IMR-90 (cell line): ENCODE measurements around the gene RAB11B. TPM values are rescaled to one million over a fixed set of nuclear protein-coding genes. Genes with fewer than 3 reads are reported as not detected.

ENCODE experiments used
- ATAC-seq: fragments of 200-7000 bp; cut with Tn5 transposase; 2 replicates; pipeline ENCODE4 v1.9.1; 2020; ENCODE audit warnings: low read depth, mild to moderate bottlenecking, moderate library complexity
- BruUV-seq: library from RNA; stranded (reverse); fragments of 400-500 nt; replicated peaks from 2 replicates; lab custom pipeline; 2021; lab: Mats Ljungman, UMichigan
- CTCF ChIA-PET: fragments of 300-600 bp; formaldehyde crosslinking; extraction: SDS; loops from one replicate; lab custom pipeline; 2021; ENCODE audit warnings: antibody characterized with exemption; lab: Yijun Ruan, JAX
- POLR2A ChIA-PET: fragments of 300-600 bp; sonication (Branson Sonifier 250); formaldehyde crosslinking; loops from one replicate; lab custom pipeline; 2022; ENCODE audit warnings: antibody characterized with exemption; ENCODE audit not compliant: unreplicated experiment; lab: Charles Lee
- DNase-seq: peaks from one replicate; pipeline ENCODE4 v3.0.0; 2013
- H2AFZ ChIP-seq: replicated peaks from 2 replicates; pipeline ENCODE3; 2013; ENCODE audit warnings: low read length, mild to moderate bottlenecking; ENCODE audit not compliant: poor library complexity
- H2AK5ac ChIP-seq: 2 replicates; pipeline ENCODE4 v1.6.1; 2013; ENCODE audit warnings: low read depth, low read length, inconsistent platforms
- H2AK9ac ChIP-seq: replicated peaks from 2 replicates; pipeline ENCODE3; 2013; ENCODE audit warnings: mild to moderate bottlenecking, low read depth, low read length, moderate library complexity; ENCODE audit not compliant: poor library complexity
- H2BK120ac ChIP-seq: 2 replicates; pipeline ENCODE4 v1.6.1; 2013; ENCODE audit warnings: low read depth, low read length, inconsistent platforms
- H2BK15ac ChIP-seq: 3 replicates; pipeline ENCODE4 v1.6.1; 2013; ENCODE audit warnings: low read depth, low read length, inconsistent platforms
- H2BK20ac ChIP-seq: 2 replicates; pipeline ENCODE4 v1.6.1; 2013; ENCODE audit warnings: low read depth, mild to moderate bottlenecking, inconsistent platforms, low read length, moderate library complexity
- H2BK5ac ChIP-seq: 2 replicates; pipeline ENCODE4 v1.6.1; 2013; ENCODE audit warnings: mild to moderate bottlenecking, low read depth, low read length, inconsistent platforms; ENCODE audit not compliant: poor library complexity, severe bottlenecking
- H3K14ac ChIP-seq: replicated peaks from 2 replicates; pipeline ENCODE4 v1.6.1; 2013; ENCODE audit warnings: low read depth, low read length, inconsistent platforms
- H3K18ac ChIP-seq: 2 replicates; pipeline ENCODE4 v1.6.1; 2013; ENCODE audit warnings: low read depth, low read length, control low read depth
- H3K23ac ChIP-seq: 2 replicates; pipeline ENCODE4 v1.6.1; 2013; ENCODE audit warnings: low read depth, low read length, inconsistent platforms
- H3K27ac ChIP-seq: 2 replicates; pipeline ENCODE4 v1.5.1; 2013; ENCODE audit warnings: mild to moderate bottlenecking, control low read depth, low read length; ENCODE audit not compliant: insufficient read depth
- H3K27me3 ChIP-seq: 2 replicates; pipeline ENCODE4 v1.6.1; 2013; ENCODE audit warnings: low read length; ENCODE audit not compliant: control insufficient read depth, insufficient read depth
- H3K36me3 ChIP-seq: 2 replicates; pipeline ENCODE4 v1.6.1; 2013; ENCODE audit warnings: low read length, mixed read lengths; ENCODE audit not compliant: control insufficient read depth, insufficient read depth
- H3K4ac ChIP-seq: 2 replicates; pipeline ENCODE4 v1.6.1; 2013; ENCODE audit warnings: low read depth, low read length, inconsistent platforms
- H3K4me1 ChIP-seq: 2 replicates; pipeline ENCODE4 v1.6.1; 2013; ENCODE audit warnings: low read length, mixed read lengths; ENCODE audit not compliant: control insufficient read depth, insufficient read depth
- H3K4me2 ChIP-seq: 2 replicates; pipeline ENCODE4 v1.6.1; 2013; ENCODE audit warnings: low read depth, mild to moderate bottlenecking, control low read depth, low read length, moderate library complexity
- H3K4me3 ChIP-seq: 2 replicates; pipeline ENCODE4 v1.5.1; 2013; ENCODE audit warnings: low read depth, mild to moderate bottlenecking, control low read depth, low read length, moderate library complexity; ENCODE audit not compliant: insufficient read depth
- H3K56ac ChIP-seq: 2 replicates; pipeline ENCODE4 v1.6.1; 2013; ENCODE audit warnings: low read length, inconsistent platforms; ENCODE audit not compliant: insufficient read depth; ENCODE audit errors: extremely low read depth
- H3K79me1 ChIP-seq, 2 experiments: 2 replicates each; pipeline ENCODE4 v1.6.1; 2013; ENCODE audit warnings: low read length in 2 of 2, inconsistent platforms in 1 of 2, low read depth in 1 of 2
- H3K9ac ChIP-seq: 2 replicates; pipeline ENCODE4 v1.6.1; 2013; ENCODE audit warnings: low read depth, low read length, control low read depth
- H3K9me1 ChIP-seq: 2 replicates; pipeline ENCODE4 v1.6.1; 2013; ENCODE audit warnings: low read length, inconsistent platforms; ENCODE audit not compliant: insufficient read depth
- H3K9me3 ChIP-seq: 2 replicates; pipeline ENCODE4 v1.6.1; 2013; ENCODE audit warnings: low read length; ENCODE audit not compliant: control insufficient read depth, insufficient read depth
- H4K20me1 ChIP-seq: 2 replicates; pipeline ENCODE4 v1.6.1; 2013; ENCODE audit warnings: low read length, inconsistent platforms; ENCODE audit not compliant: insufficient read depth
- H4K5ac ChIP-seq: 2 replicates; pipeline ENCODE4 v1.6.1; 2013; ENCODE audit warnings: mild to moderate bottlenecking, low read depth, low read length, control low read depth
- H4K8ac ChIP-seq, 2 experiments: 2 replicates each; pipeline ENCODE4 v1.6.1; 2013; ENCODE audit warnings: low read depth in 2 of 2, low read length in 2 of 2, control low read depth in 1 of 2, inconsistent platforms in 1 of 2
- H4K91ac ChIP-seq: 2 replicates; pipeline ENCODE4 v1.6.1; 2013; ENCODE audit warnings: low read depth, low read length, inconsistent platforms; ENCODE audit not compliant: insufficient read depth
- BHLHE40 ChIP-seq: fragments of 150-350 bp; IDR thresholded peaks from 2 replicates; pipeline ENCODE4 v1.6.1; 2016; ENCODE audit warnings: mild to moderate bottlenecking, low read depth, low read length
- CHD1 ChIP-seq: IDR thresholded peaks from 2 replicates; pipeline ENCODE4 v1.6.1; 2012; ENCODE audit warnings: low read depth, low read length, improper control_type of control experiment
- CTCF ChIP-seq: conservative IDR thresholded peaks from 2 replicates; pipeline ENCODE4 v1.5.1; 2012; ENCODE audit warnings: mild to moderate bottlenecking, low read depth, low read length, improper control_type of control experiment
- ELK1 ChIP-seq: fragments of 150-350 bp; IDR thresholded peaks from 2 replicates; pipeline ENCODE4 v1.6.1; 2016; ENCODE audit warnings: low read depth, mild to moderate bottlenecking, low read length, moderate library complexity, borderline replicate concordance
- FOS ChIP-seq: fragments of 150-350 bp; IDR thresholded peaks from 2 replicates; pipeline ENCODE4 v1.6.1; 2016; ENCODE audit warnings: low read depth, low read length
- MAFK ChIP-seq: IDR thresholded peaks from 2 replicates; pipeline ENCODE4 v1.6.1; 2012; ENCODE audit warnings: low read depth, low read length, improper control_type of control experiment
- MAZ ChIP-seq: IDR thresholded peaks from 2 replicates; pipeline ENCODE4 v1.6.1; 2012; ENCODE audit warnings: low read depth, mild to moderate bottlenecking, low read length, improper control_type of control experiment, moderate library complexity, borderline replicate concordance
- MXI1 ChIP-seq: IDR thresholded peaks from 2 replicates; pipeline ENCODE4 v1.6.1; 2012; ENCODE audit warnings: low read depth, mild to moderate bottlenecking, low read length, moderate library complexity, borderline replicate concordance
- NFE2L2 ChIP-seq: fragments of 150-350 bp; IDR thresholded peaks from 2 replicates; pipeline ENCODE4 v1.6.1; 2016; ENCODE audit warnings: low read depth, mild to moderate bottlenecking, low read length
- POLR2A ChIP-seq: IDR thresholded peaks from 2 replicates; pipeline ENCODE4 v1.6.1; 2012; ENCODE audit warnings: mild to moderate bottlenecking, low read depth, low read length
- RAD21 ChIP-seq: IDR thresholded peaks from 2 replicates; pipeline ENCODE4 v1.6.1; 2012; ENCODE audit warnings: low read length, improper control_type of control experiment
- RCOR1 ChIP-seq: IDR thresholded peaks from 2 replicates; pipeline ENCODE4 v1.6.1; 2012; ENCODE audit warnings: mild to moderate bottlenecking, low read length, improper control_type of control experiment; ENCODE audit not compliant: insufficient replicate concordance
- RFX5 ChIP-seq: IDR thresholded peaks from 2 replicates; pipeline ENCODE4 v1.8.0; 2012; ENCODE audit warnings: low read depth, mild to moderate bottlenecking, low read length, moderate library complexity
- SMC3 ChIP-seq: fragments of 150-350 bp; IDR thresholded peaks from 2 replicates; pipeline ENCODE4 v1.6.1; 2016; ENCODE audit warnings: low read depth, mild to moderate bottlenecking, antibody characterized with exemption, low read length, moderate library complexity
- WGBS, 2 experiments: methylation state at CpG; one replicate each; pipeline versions ENCODE4 v1.1.5 to v1.1.7; 2013; ENCODE audit warnings: missing lambda C conversion rate in 2 of 2; ENCODE audit not compliant: insufficient read length in 1 of 2; ENCODE audit errors: extremely low coverage in 2 of 2; 5-methylcytosine and 5-hydroxymethylcytosine counted together
- dilution Hi-C: fragments of 300-500 bp; cut with HindIII; formaldehyde crosslinking; loops from one replicate; pipeline ENCODE4 v1.14.3; 2018; ENCODE audit warnings: low sequenced_read_pairs; ENCODE audit not compliant: unreplicated experiment
- in situ Hi-C: fragments of 300-500 bp; cut with MboI; formaldehyde crosslinking; loops from 3 replicates; pipeline ENCODE4 v1.14.3; 2019; ENCODE audit warnings: low sequenced_read_pairs, inconsistent platforms, mixed read lengths
- intact Hi-C: fragments of 100-400 bp; cut with micrococcal nuclease; formaldehyde crosslinking; loops from 2 replicates; pipeline ENCODE4 v1.10.0; 2022
- polyA plus RNA-seq, 3 experiments: library from polyadenylated mRNA; depleted of rRNA; stranded (reverse); fragments of >200 nt; gene quantifications; 2 replicates each; pipeline ENCODE4 v1.2.3, GENCODE V29; 2012; ENCODE audit warnings: low replicate concordance in 1 of 3
- total RNA-seq: library from RNA; depleted of rRNA; stranded (reverse); fragments of >200 nt; gene quantifications from 2 replicates; pipeline ENCODE4 v1.2.3, GENCODE V29; 2012

RAB11B gene
- total and polyA plus RNA-seq, 2 of the 4 experiments (the other 2 are of a cell fraction): 8.2 to 117 TPM

- 0 out of 2 replicates have a peak, but pooled peaks cover 2% of the 10 kb centered on the region for H3K9me1 ChIP-seq
- H2BK120ac ChIP-seq: no peak overlapping the region
- no TSS peak for BruUV-seq
- H4K8ac ChIP-seq: no peak overlapping the region
- no peaks in the 10 kb centered on the region for H3K27me3 ChIP-seq
- no peaks in the 10 kb centered on the region for H4K20me1 ChIP-seq
- ChIA-PET CTCF (no interaction called here), POLR2A (interaction anchor here (0.9 kb wide), 1 partner anchor 31 kb away, joined by 4 read pairs; no protein-coding TSS in a partner anchor)
- no peak overlapping the region for H3K4me3 ChIP-seq
- H2AK5ac ChIP-seq: no peak overlapping the region
- no peak overlapping the region for H3K4ac ChIP-seq
- DNase-seq: no peak
- H3K14ac ChIP-seq: no peak overlapping the region
- H3K27ac ChIP-seq: no peak overlapping the region
- no peak overlapping the region for H2BK15ac ChIP-seq
- peaks cover 4% of the 10 kb centered on the region for H3K4me1 ChIP-seq
- no peak overlapping the region for H3K18ac ChIP-seq
- H3K9me3 ChIP-seq: no peaks in the 10 kb centered on the region
- no peak overlapping the region for H3K4me2 ChIP-seq
- dilution Hi-C loops (no loop called here), in situ Hi-C loops (no loop called here), intact Hi-C loops (no loop called here)
- no peak overlapping the region for H3K56ac ChIP-seq
- peaks cover 0 to 7% of the 10 kb centered on the region in 2 experiments; a peak in 3 of 4 replicates for H3K79me1 ChIP-seq
- no peak overlapping the region for H2BK5ac ChIP-seq
- H3K36me3 ChIP-seq: no peaks in the 10 kb centered on the region
- H4K5ac ChIP-seq: no peak overlapping the region
- no peak overlapping the region for H3K9ac ChIP-seq
- H3K23ac ChIP-seq: no peak overlapping the region
- no peak for ATAC-seq
- H4K91ac ChIP-seq: no peak overlapping the region
- no peak overlapping the region for H2AK9ac ChIP-seq
- H2BK20ac ChIP-seq: no peak overlapping the region
- WGBS, 2 experiments: 91% methylated on average over 16 of the region's 28 CpGs; no CpG with 5 or more reads in 1 of the 2 experiments
- H2AFZ ChIP-seq: no peak overlapping the region
- TF ChIP-seq CTCF: no peak
- no peak for TF ChIP-seq ELK1
- TF ChIP-seq NFE2L2: no peak
- no peak for TF ChIP-seq SMC3
- TF ChIP-seq FOS: no peak
- no peak for TF ChIP-seq BHLHE40
- TF ChIP-seq POLR2A: no peak
- TF ChIP-seq RFX5: no peak
- TF ChIP-seq MAZ: no peak
- TF ChIP-seq RAD21: no peak
- no peak for TF ChIP-seq RCOR1
- TF ChIP-seq MAFK: no peak
- TF ChIP-seq CHD1: no peak
- TF ChIP-seq MXI1: no peak
Observed at GRCh38 chr19:8421484-8422461, 31.6 kb downstream of the RAB11B start.
